Transverse colon (tissue), 4 donors: Measurements from ENCODE around the gene DYRK4. TPM values are rescaled to one million over a fixed set of nuclear protein-coding genes. Genes with fewer than 3 reads are reported as not detected.

Experiments used
- DNase-seq: peaks from one replicate; pipeline ENCODE4 v3.0.0-alpha.2; 2019
- H3K27ac ChIP-seq, 4 donors: fragments of 200-600 bp; sonication (generic); 2 replicates each; pipeline ENCODE4 v1.5.1; 2016 to 2018; ENCODE audit warnings: inconsistent platforms in 4 of 4
- H3K27me3 ChIP-seq: fragments of 200-600 bp; sonication (generic); 2 replicates; pipeline ENCODE4 v1.5.1; 2017; ENCODE audit warnings: inconsistent platforms
- H3K36me3 ChIP-seq, 4 donors: fragments of 200-600 bp; sonication (generic); 2 replicates each; pipeline ENCODE4 v1.5.1; 2017 to 2019; ENCODE audit warnings: inconsistent platforms in 4 of 4
- H3K4me1 ChIP-seq, 4 donors: fragments of 200-600 bp; sonication (generic); 2 replicates each; pipeline ENCODE4 v1.5.1; 2017 to 2020; ENCODE audit warnings: inconsistent platforms in 4 of 4
- H3K4me3 ChIP-seq, 4 donors: fragments of 200-600 bp; sonication (generic); 1 replicate in 1 of 4; 2 replicates in 3 of 4; pipeline versions ENCODE4 v1.5.1 to v1.6.1; 2017 to 2019; ENCODE audit warnings: inconsistent platforms in 4 of 4
- H3K9me3 ChIP-seq, 2 donors: fragments of 200-600 bp; sonication (generic); 2 replicates each; pipeline ENCODE4 v1.5.1; 2017 to 2019; ENCODE audit warnings: inconsistent platforms in 2 of 2
- CTCF ChIP-seq, 5 experiments: fragments of 200-600 bp in 3 of 5; fragments of 450-650 bp in 2 of 5; sonication (generic) in 3 of 5; IDR thresholded peaks; 1 replicate in 2 of 5; 2 replicates in 3 of 5; pipeline ENCODE4 v1.5.1; 2016 to 2017; ENCODE audit warnings: antibody characterized with exemption in 5 of 5, inconsistent platforms in 3 of 5, mild to moderate bottlenecking in 2 of 5, moderate library complexity in 1 of 5
- EP300 ChIP-seq: sonication (generic); formaldehyde crosslinking; IDR thresholded peaks from one replicate; pipeline ENCODE4 v1.6.1; 2017; ENCODE audit warnings: antibody characterized with exemption, low read depth
- POLR2A ChIP-seq: fragments of 450-650 bp; IDR thresholded peaks from one replicate; pipeline ENCODE4 v1.6.1; 2016; ENCODE audit warnings: antibody characterized with exemption, mild to moderate bottlenecking, moderate library complexity
- POLR2AphosphoS5 ChIP-seq, 3 donors: sonication (generic); formaldehyde crosslinking; IDR thresholded peaks; one replicate each; pipeline ENCODE4 v1.6.1; 2016; ENCODE audit warnings: antibody characterized with exemption in 3 of 3
- WGBS, 2 donors: methylation state at CpG; one replicate each; pipeline ENCODE4 v1.1.5; 2018; ENCODE audit warnings: low coverage in 1 of 2; 5-methylcytosine and 5-hydroxymethylcytosine counted together
- in situ Hi-C, 4 donors: fragments of 200-750 bp; cut with MboI; loops; one replicate each; pipeline versions ENCODE4 v1.15.0 to v1.15.1; 2017; ENCODE audit warnings: low sequenced_read_pairs in 3 of 4, low pct_ligation_motif_present in 1 of 4, low pct_unique_long_range_greater_than_20kb in 1 of 4
- intact Hi-C: fragments of 100-400 bp; cut with DNase I; formaldehyde crosslinking; loops from one replicate; pipeline ENCODE4 v1.15.1; 2023; ENCODE audit warnings: low total_unique reads
- total RNA-seq, 4 donors: library from RNA; depleted of rRNA; stranded (reverse); fragments of >200 nt; gene quantifications; one replicate each; pipeline ENCODE4 v1.1.0, GENCODE V29; 2016

The DYRK4 gene
- total RNA-seq, 4 donors from 2014 or later: 20.3 to 120 (median 22.4) TPM

GRCh38 chr12:4567073-4567881 is 5.3 kb downstream of the DYRK4 start:
- WGBS, 2 donors: 51 to 66% methylated on average over 3 of the region's 3 CpGs
- peaks cover 0 to 4% (median 3%) of the 10 kb centered on the region in 4 donors for H3K4me1 ChIP-seq
- no peaks in the 10 kb centered on the region for H3K36me3 ChIP-seq
- DNase-seq: no peak
- in situ Hi-C loops: no loop called here
- H3K27me3 ChIP-seq: no peaks in the 10 kb centered on the region
- no peak for TF ChIP-seq POLR2A
- TF ChIP-seq CTCF (IDR thresholded peaks at IDR 0.05): no peak
- H3K4me3 ChIP-seq: no peak overlapping the region
- intact Hi-C loops: no loop called here
- no peaks in the 10 kb centered on the region for H3K9me3 ChIP-seq
- H3K27ac ChIP-seq: peak overlapping the region; percentile 23 to 52 (median 32)

- Histone ChIP-seq H3K27me3 (no peaks in the 10 kb centered on the region), H3K9me3 (no peaks in the 10 kb centered on the region), H3K4me1 (no peaks in the 10 kb centered on the region), H3K27ac (no peak overlapping the region), H3K4me3 (no peak overlapping the region), H3K36me3 (no peaks in the 10 kb centered on the region)
- in situ Hi-C loops (no loop called here), intact Hi-C loops (no loop called here)
- DNase-seq: no peak
- TF ChIP-seq POLR2A: no peak
- no peak for TF ChIP-seq POLR2AphosphoS5 (IDR thresholded peaks at IDR 0.05)
- TF ChIP-seq CTCF (IDR thresholded peaks at IDR 0.05): no peak
- no peak for TF ChIP-seq EP300
- WGBS, 2 donors: 88 to 92% methylated on average over 3 to 4 of the region's 4 CpGs
Observed at GRCh38 chr12:4569261-4569660, 7.3 kb downstream of the DYRK4 start.

- H3K4me3 ChIP-seq: no peak overlapping the region
- intact Hi-C loops (loop anchor here (1.0 kb wide), 1 partner anchor 27 kb away; no protein-coding TSS in a partner anchor), in situ Hi-C loops (no loop called here)
- peaks cover 3% of the 10 kb centered on the region for H3K27me3 ChIP-seq
- no peak overlapping the region for H3K27ac ChIP-seq
- DNase-seq: no peak
- no peaks in the 10 kb centered on the region for H3K9me3 ChIP-seq
- no peak for TF ChIP-seq EP300
- no peak for TF ChIP-seq POLR2A
- no peak for TF ChIP-seq POLR2AphosphoS5 (IDR thresholded peaks at IDR 0.05)
- no peak for TF ChIP-seq CTCF (IDR thresholded peaks at IDR 0.05)
- H3K4me1 ChIP-seq: no peaks in the 10 kb centered on the region
- WGBS, 2 donors: 89 to 97% methylated on average over 5 to 7 of the region's 7 CpGs
- no peaks in the 10 kb centered on the region for H3K36me3 ChIP-seq
Observed at GRCh38 chr12:4572680-4573079, 10.7 kb downstream of the DYRK4 start.

- H3K27me3 ChIP-seq: peaks cover 3% of the 10 kb centered on the region
- H3K36me3 ChIP-seq: no peaks in the 10 kb centered on the region
- H3K9me3 ChIP-seq: no peaks in the 10 kb centered on the region
- no peak for TF ChIP-seq EP300
- peak; percentile 7 to 40 (median 21) for TF ChIP-seq CTCF (IDR thresholded peaks at IDR 0.05)
- no peak overlapping the region for H3K4me3 ChIP-seq
- H3K4me1 ChIP-seq: no peaks in the 10 kb centered on the region
- DNase-seq: peak; percentile 25
- in situ Hi-C loops: loop anchor here in 3 of 4 donors (25.0 kb wide), 1 partner anchor 183 kb away; no protein-coding TSS in a partner anchor
- intact Hi-C loops: no loop called here
- 32 to 40% methylated on average over 4 to 8 of the region's 8 CpGs for WGBS, 2 donors
- H3K27ac ChIP-seq: no peak overlapping the region
Observed at GRCh38 chr12:4579305-4580102, 17.5 kb downstream of the DYRK4 start.
